Measurements from ENCODE around the gene ANK3. TPM values are rescaled to one million over a fixed set of nuclear protein-coding genes. Genes with fewer than 3 reads are reported as not detected.

Gene ANK3
- total RNA-seq, 6 experiments from 2014 or later: 7.8 to 25.7 (median 16.6) TPM

DNA sequence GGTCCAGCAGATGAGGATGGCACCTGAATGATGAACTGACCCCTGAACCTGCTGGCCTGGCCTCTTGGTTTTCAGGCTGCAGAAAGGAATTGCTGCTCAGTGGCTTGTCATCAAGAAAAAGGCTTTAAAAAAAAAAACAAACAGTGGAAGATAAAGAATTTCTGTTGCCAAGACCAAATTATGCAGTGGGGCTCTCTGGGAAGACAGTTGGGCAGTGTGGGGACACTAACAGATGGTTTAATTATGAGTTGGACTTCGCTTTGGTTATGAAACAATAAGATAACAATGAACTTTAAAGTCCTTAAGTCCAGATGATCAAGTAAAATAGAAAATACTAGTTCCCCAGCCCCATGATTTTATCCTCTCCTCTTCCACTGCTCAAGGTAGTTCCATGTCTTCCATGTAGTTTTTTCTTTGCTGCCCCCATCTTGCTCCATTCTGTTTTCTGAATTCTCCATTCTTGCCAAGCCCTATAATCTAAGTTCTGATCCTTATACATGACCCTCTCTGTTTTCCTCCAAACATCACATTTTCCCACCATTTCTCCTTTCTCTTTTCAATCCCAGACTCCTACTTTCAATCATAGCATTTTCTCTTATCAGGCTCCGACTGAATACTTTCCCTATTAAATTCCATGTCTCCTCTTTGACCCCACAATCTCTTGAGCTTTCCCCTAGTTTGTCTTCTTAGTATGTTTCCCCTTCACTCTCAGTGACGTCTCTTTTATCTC lies 52.6 kb downstream of the ANK3 start:
- TF ChIP-seq POLR2A (IDR thresholded peaks at IDR 0.05): no peak
- TF ChIP-seq, protein P1, sequence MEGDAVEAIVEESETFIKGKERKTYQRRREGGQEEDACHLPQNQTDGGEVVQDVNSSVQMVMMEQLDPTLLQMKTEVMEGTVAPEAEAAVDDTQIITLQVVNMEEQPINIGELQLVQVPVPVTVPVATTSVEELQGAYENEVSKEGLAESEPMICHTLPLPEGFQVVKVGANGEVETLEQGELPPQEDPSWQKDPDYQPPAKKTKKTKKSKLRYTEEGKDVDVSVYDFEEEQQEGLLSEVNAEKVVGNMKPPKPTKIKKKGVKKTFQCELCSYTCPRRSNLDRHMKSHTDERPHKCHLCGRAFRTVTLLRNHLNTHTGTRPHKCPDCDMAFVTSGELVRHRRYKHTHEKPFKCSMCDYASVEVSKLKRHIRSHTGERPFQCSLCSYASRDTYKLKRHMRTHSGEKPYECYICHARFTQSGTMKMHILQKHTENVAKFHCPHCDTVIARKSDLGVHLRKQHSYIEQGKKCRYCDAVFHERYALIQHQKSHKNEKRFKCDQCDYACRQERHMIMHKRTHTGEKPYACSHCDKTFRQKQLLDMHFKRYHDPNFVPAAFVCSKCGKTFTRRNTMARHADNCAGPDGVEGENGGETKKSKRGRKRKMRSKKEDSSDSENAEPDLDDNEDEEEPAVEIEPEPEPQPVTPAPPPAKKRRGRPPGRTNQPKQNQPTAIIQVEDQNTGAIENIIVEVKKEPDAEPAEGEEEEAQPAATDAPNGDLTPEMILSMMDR (IDR thresholded peaks at IDR 0.05): no peak
- no peaks in the 10 kb centered on the region for H3K36me3 ChIP-seq
- WGBS (ENCODE audit: insufficient coverage, low coverage, low lambda C conversion rate, missing lambda C conversion rate): 62% methylated on average over 3 of the region's 3 CpGs
- DNase-seq (no peak), ATAC-seq (no peak)
- H3K4me3 ChIP-seq: no peak overlapping the region
- no peak overlapping the region for H3K27ac ChIP-seq
- no peaks in the 10 kb centered on the region for H3K9me3 ChIP-seq
- no peaks in the 10 kb centered on the region for H3K4me1 ChIP-seq
- intact Hi-C loops (cut with DNase I): no loop called here
- H3K27me3 ChIP-seq: no peaks in the 10 kb centered on the region

DNA sequence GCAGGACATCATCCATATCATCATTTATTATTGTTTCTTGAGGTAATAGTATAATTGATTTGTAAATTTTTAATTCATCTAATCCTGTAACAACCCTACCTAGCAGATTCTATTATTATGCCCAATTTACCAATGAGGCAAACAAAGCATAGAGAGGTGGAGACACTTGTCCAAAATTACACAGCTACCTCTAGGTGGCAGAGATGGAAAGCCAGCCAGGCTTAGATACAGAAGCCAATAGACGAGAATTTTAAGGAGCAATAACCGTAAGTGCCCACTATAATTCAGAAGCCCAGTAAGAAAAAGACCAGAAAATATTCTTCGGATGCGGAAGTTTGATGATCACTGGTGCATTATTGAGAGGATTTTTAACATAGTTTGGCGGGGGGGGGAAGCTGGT lies 54.0 kb downstream of the ANK3 start:
- 51% methylated on average over 5 of the region's 5 CpGs for WGBS (ENCODE audit: insufficient coverage, low coverage, low lambda C conversion rate, missing lambda C conversion rate)
- Histone ChIP-seq H3K27me3 (no peaks in the 10 kb centered on the region), H3K4me3 (no peak overlapping the region), H3K9me3 (no peaks in the 10 kb centered on the region), H3K36me3 (no peaks in the 10 kb centered on the region), H3K27ac (no peak overlapping the region), H3K4me1 (no peaks in the 10 kb centered on the region)
- TF ChIP-seq POLR2A (IDR thresholded peaks at IDR 0.05): no peak
- TF ChIP-seq, protein P1 (IDR thresholded peaks at IDR 0.05): peak; percentile 37 to 45 (median 45)
- peak; percentile 59 to 81 (median 71) for ATAC-seq
- no peak for DNase-seq
- intact Hi-C loops (cut with DNase I): no loop called here

DNA sequence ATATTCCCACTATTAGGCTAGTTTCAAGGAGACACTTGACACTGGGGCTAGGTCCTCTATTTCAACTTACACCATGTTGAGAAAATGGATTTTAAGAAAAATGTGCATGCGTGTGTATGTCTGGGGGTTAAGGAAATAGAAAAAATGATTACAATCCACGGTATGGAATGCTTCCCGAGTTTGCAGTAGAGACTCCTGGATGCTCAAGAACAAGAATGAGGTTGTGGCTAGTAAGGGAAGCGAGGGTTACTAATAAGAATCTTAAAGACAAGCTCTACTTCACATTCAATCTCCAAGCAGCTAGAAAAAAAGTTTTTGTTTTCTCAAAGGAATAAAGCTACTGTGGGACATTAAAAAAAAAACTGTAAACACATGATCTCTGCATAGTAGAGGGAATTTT lies 54.7 kb downstream of the ANK3 start:
- TF ChIP-seq, protein P1 (IDR thresholded peaks at IDR 0.05): no peak
- no peak for TF ChIP-seq POLR2A (IDR thresholded peaks at IDR 0.05)
- Histone ChIP-seq H3K4me1 (no peaks in the 10 kb centered on the region), H3K4me3 (no peak overlapping the region), H3K9me3 (no peaks in the 10 kb centered on the region), H3K27ac (no peak overlapping the region), H3K27me3 (no peaks in the 10 kb centered on the region), H3K36me3 (no peaks in the 10 kb centered on the region)
- DNase-seq (no peak), ATAC-seq (no peak)
- intact Hi-C loops (cut with DNase I): no loop called here
- 65% methylated on average over 4 of the region's 4 CpGs for WGBS (ENCODE audit: insufficient coverage, low coverage, low lambda C conversion rate, missing lambda C conversion rate)

DNA sequence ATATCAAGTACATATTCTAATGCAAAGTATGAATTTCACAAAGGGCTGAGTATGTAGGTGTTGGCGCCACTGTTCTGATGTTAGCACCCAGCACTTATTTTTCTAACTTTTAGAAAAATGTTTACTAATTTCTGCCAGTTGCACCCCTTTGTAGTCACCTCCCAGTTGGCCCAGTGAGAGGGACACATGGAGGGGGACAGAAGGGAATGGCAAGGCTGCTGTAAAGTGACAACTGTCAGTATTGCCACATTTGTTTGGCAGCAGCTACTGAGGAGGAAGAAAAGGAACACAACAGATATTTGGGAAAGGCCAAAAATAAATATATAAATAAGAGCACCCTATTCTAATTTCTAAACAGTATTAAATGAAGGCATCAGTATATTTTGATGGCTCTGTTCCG lies 57.3 kb downstream of the ANK3 start:
- no peaks in the 10 kb centered on the region for H3K4me1 ChIP-seq
- intact Hi-C loops (cut with DNase I): no loop called here
- WGBS (ENCODE audit: insufficient coverage, low coverage, low lambda C conversion rate, missing lambda C conversion rate): 50% methylated on average over 2 of the region's 2 CpGs
- TF ChIP-seq, protein P1 (IDR thresholded peaks at IDR 0.05): no peak
- TF ChIP-seq POLR2A (IDR thresholded peaks at IDR 0.05): no peak
- no peak overlapping the region for H3K4me3 ChIP-seq
- DNase-seq (no peak), ATAC-seq (no peak)
- H3K9me3 ChIP-seq: no peaks in the 10 kb centered on the region
- no peak overlapping the region for H3K27ac ChIP-seq
- no peaks in the 10 kb centered on the region for H3K36me3 ChIP-seq
- H3K27me3 ChIP-seq: no peaks in the 10 kb centered on the region
